HepG2 (cell line): ENCODE data around the gene BBS9. TPM values are rescaled to one million over a fixed set of nuclear protein-coding genes. Genes with fewer than 3 reads are reported as not detected.

Experiments
- ATAC-seq: fragments of 200-7000 bp; cut with Tn5 transposase; 3 replicates; pipeline ENCODE4 v1.9.1; 2020; ENCODE audit warnings: mild to moderate bottlenecking, moderate library complexity
- BruUV-seq: library from RNA; stranded (reverse); fragments of 400-500 nt; replicated peaks from 2 replicates; lab custom pipeline; 2021; lab: Mats Ljungman, UMichigan
- CTCF ChIA-PET: fragments of 300-600 bp; formaldehyde crosslinking; extraction: SDS; loops from one replicate; lab custom pipeline; 2021; ENCODE audit warnings: low total read pairs, inconsistent platforms, low intra/inter-chr PET ratio; lab: Yijun Ruan, JAX
- POLR2A ChIA-PET: fragments of 350-600 bp; sonication (Branson Sonifier 250); formaldehyde crosslinking; loops from one replicate; lab custom pipeline; 2020; ENCODE audit warnings: antibody characterized with exemption, inconsistent platforms; lab: Yijun Ruan, JAX
- DNase-seq: peaks from one replicate; pipeline ENCODE4 v3.0.0-alpha.2; 2015; ENCODE audit warnings: low spot score
- FAIRE-seq: peaks from 3 replicates; lab custom pipeline; 2011; peaks lifted over from hg19 to GRCh38; lab: Jason Lieb, UNC
- H2AFZ ChIP-seq: one replicate; pipeline ENCODE4 v1.6.1; 2011; ENCODE audit warnings: low read length, inconsistent platforms
- H3K27ac ChIP-seq: fragments of 300-600 bp; 3 replicates; pipeline ENCODE4 v1.8.0; 2011; ENCODE audit warnings: mixed run types, mild to moderate bottlenecking, mixed read lengths, low read length, inconsistent platforms; ENCODE audit not compliant: insufficient read depth; ENCODE audit errors: extremely low read length
- H3K27me3 ChIP-seq, 2 experiments: fragments of 200-600 bp in 1 of 2; 2 replicates in 1 of 2; 3 replicates in 1 of 2; pipeline versions ENCODE4 v1.6.0 to v1.8.0; 2011; ENCODE audit warnings: low read length in 2 of 2, mild to moderate bottlenecking in 2 of 2, moderate library complexity in 2 of 2, inconsistent platforms in 1 of 2; ENCODE audit not compliant: insufficient read depth in 2 of 2, control insufficient read depth in 1 of 2
- H3K36me3 ChIP-seq, 2 experiments: fragments of 200-600 bp in 1 of 2; replicated peaks in 1 of 2; 2 replicates in 1 of 2; 3 replicates in 1 of 2; pipeline versions ENCODE4 v1.5.1 to v1.8.0; 2011; ENCODE audit warnings: low read length in 2 of 2, inconsistent platforms in 1 of 2; ENCODE audit not compliant: insufficient read depth in 2 of 2, control insufficient read depth in 1 of 2
- H3K4me1 ChIP-seq: 2 replicates; pipeline ENCODE4 v1.5.1; 2012; ENCODE audit warnings: low read length, inconsistent platforms; ENCODE audit not compliant: insufficient read depth
- H3K4me2 ChIP-seq: 2 replicates; pipeline ENCODE4 v1.6.0; 2011; ENCODE audit warnings: low read depth, low read length, inconsistent platforms
- H3K4me3 ChIP-seq, 3 experiments: fragments of 200-600 bp in 1 of 3; sonication (generic), shearing (Covaris generic) in 1 of 3; replicated peaks in 1 of 3; 2 replicates each; pipeline ENCODE4 v1.5.1; 2011 to 2016; ENCODE audit warnings: low read length in 3 of 3, inconsistent platforms in 2 of 3, low read depth in 2 of 3, mild to moderate bottlenecking in 2 of 3, control low read depth in 1 of 3, mixed read lengths in 1 of 3; ENCODE audit not compliant: insufficient read depth in 1 of 3
- H3K79me2 ChIP-seq: one replicate; pipeline ENCODE4 v1.6.1; 2011; ENCODE audit warnings: low read length, inconsistent platforms; ENCODE audit not compliant: insufficient read depth
- H3K9ac ChIP-seq: 2 replicates; pipeline ENCODE4 v1.6.0; 2011; ENCODE audit warnings: mild to moderate bottlenecking, low read depth, low read length, inconsistent platforms; ENCODE audit not compliant: insufficient read depth
- H3K9me3 ChIP-seq: 2 replicates; pipeline ENCODE4 v1.5.1; 2012; ENCODE audit warnings: mild to moderate bottlenecking, low read length
- H4K20me1 ChIP-seq: 2 replicates; pipeline ENCODE4 v1.6.0; 2011; ENCODE audit warnings: inconsistent platforms, mild to moderate bottlenecking, low read length, moderate library complexity; ENCODE audit not compliant: insufficient read depth
- ARNTL ChIP-seq: sonication (generic); formaldehyde crosslinking; IDR thresholded peaks from 2 replicates; pipeline ENCODE4 v1.4.0; 2020; ENCODE audit warnings: mild to moderate bottlenecking, missing genetic modification reagents
- CBX1 ChIP-seq: IDR thresholded peaks from one replicate; pipeline ENCODE4 v1.6.1; 2016; ENCODE audit warnings: antibody characterized with exemption, low read depth
- E2F2 ChIP-seq: sonication (generic); formaldehyde crosslinking; IDR thresholded peaks from 2 replicates; pipeline ENCODE4 v1.4.0; 2020; ENCODE audit warnings: missing genetic modification reagents, borderline replicate concordance
- FUBP1 ChIP-seq: sonication (generic); formaldehyde crosslinking; IDR thresholded peaks from 2 replicates; pipeline ENCODE4 v1.5.1; 2020; ENCODE audit warnings: missing genetic modification reagents, mild to moderate bottlenecking, borderline replicate concordance
- KDM1A ChIP-seq: IDR thresholded peaks from 2 replicates; pipeline ENCODE4 v1.6.1; 2016; ENCODE audit warnings: missing compliant biosample characterization
- MAFG ChIP-seq: sonication (generic); formaldehyde crosslinking; IDR thresholded peaks from 2 replicates; pipeline ENCODE4 v1.5.1; 2020; ENCODE audit warnings: mild to moderate bottlenecking, missing genetic modification reagents
- PCBP2 ChIP-seq: fragments of 200-400 bp; formaldehyde crosslinking; optimal IDR thresholded peaks from 2 replicates; pipeline ENCODE3; 2018; ENCODE audit warnings: low read length, low read depth; ENCODE audit not compliant: poor library complexity, severe bottlenecking
- SAP130 ChIP-seq: IDR thresholded peaks from 2 replicates; pipeline ENCODE4 v1.6.1; 2016; ENCODE audit warnings: low read depth
- SUZ12 ChIP-seq: fragments of 150-350 bp; IDR thresholded peaks from 2 replicates; pipeline ENCODE4 v1.6.1; 2014; ENCODE audit warnings: low read depth, low read length
- YEATS2 ChIP-seq: sonication (generic); formaldehyde crosslinking; IDR thresholded peaks from 2 replicates; pipeline ENCODE4 v1.4.0; 2020; ENCODE audit warnings: missing genetic modification reagents, borderline replicate concordance
- ZBTB34 ChIP-seq: sonication (generic); formaldehyde crosslinking; IDR thresholded peaks from 2 replicates; pipeline ENCODE4 v1.8.0; 2022; ENCODE audit warnings: mild to moderate bottlenecking, missing genetic modification reagents
- ZEB1 ChIP-seq: IDR thresholded peaks from 2 replicates; pipeline ENCODE4 v1.6.1; 2012; ENCODE audit warnings: mild to moderate bottlenecking, low read depth, inconsistent platforms; ENCODE audit not compliant: insufficient replicate concordance
- ZFYVE20 ChIP-seq: sonication (generic); formaldehyde crosslinking; IDR thresholded peaks from 2 replicates; pipeline ENCODE4 v1.8.0; 2023; ENCODE audit warnings: low read depth, mild to moderate bottlenecking, moderate library complexity, missing genetic modification reagents, borderline replicate concordance
- WGBS: methylation state at CpG from one replicate; pipeline ENCODE4 v1.1.6; 2017; ENCODE audit warnings: low lambda C conversion rate; 5-methylcytosine and 5-hydroxymethylcytosine counted together
- in situ Hi-C: cut with HindIII; loops from 2 replicates; pipeline ENCODE4 v1.10.0; 2017; ENCODE audit warnings: low pct_unique_long_range_greater_than_20kb; ENCODE audit not compliant: extremely low pct_ligation_motif_present
- intact Hi-C: fragments of 100-400 bp; cut with micrococcal nuclease; formaldehyde crosslinking; loops from one replicate; pipeline ENCODE4 v1.10.0; 2022; ENCODE audit not compliant: unreplicated experiment
- polyA plus RNA-seq, 8 experiments: library from polyadenylated mRNA; depleted of rRNA in 3 of 8; stranded (reverse) in 7 of 8; unstranded in 1 of 8; fragments of >200 nt; fragmentation: Illumina TruSeq in 4 of 8; extraction: Trizol in 4 of 8; gene quantifications; 2 replicates each; pipeline versions ENCODE4 v1.2.1 to v1.2.3, GENCODE V29; 2011 to 2016; ENCODE audit warnings: low read depth in 4 of 8, missing spikeins in 1 of 8, mixed read lengths in 1 of 8; ENCODE audit not compliant: insufficient read depth in 1 of 8
- total RNA-seq, 5 experiments: library from RNA; depleted of rRNA; stranded (reverse); fragments of >200 nt; fragmentation: Illumina TruSeq; extraction: Trizol; gene quantifications; 2 replicates each; pipeline ENCODE4 v1.2.3, GENCODE V29; 2016; ENCODE audit warnings: low read depth in 1 of 5
- TF ChIP-seq, protein P1 (sequence below): sonication (generic); formaldehyde crosslinking; IDR thresholded peaks from 2 replicates; pipeline ENCODE4 v1.4.0; 2020; ENCODE audit warnings: mild to moderate bottlenecking, missing genetic modification reagents, borderline replicate concordance

Gene BBS9
- total and polyA plus RNA-seq, 2 of the 13 experiments (the other 11 are each of a cell fraction or from before 2014, with no cell fraction given): 5.1 to 7.8 TPM

DNA sequence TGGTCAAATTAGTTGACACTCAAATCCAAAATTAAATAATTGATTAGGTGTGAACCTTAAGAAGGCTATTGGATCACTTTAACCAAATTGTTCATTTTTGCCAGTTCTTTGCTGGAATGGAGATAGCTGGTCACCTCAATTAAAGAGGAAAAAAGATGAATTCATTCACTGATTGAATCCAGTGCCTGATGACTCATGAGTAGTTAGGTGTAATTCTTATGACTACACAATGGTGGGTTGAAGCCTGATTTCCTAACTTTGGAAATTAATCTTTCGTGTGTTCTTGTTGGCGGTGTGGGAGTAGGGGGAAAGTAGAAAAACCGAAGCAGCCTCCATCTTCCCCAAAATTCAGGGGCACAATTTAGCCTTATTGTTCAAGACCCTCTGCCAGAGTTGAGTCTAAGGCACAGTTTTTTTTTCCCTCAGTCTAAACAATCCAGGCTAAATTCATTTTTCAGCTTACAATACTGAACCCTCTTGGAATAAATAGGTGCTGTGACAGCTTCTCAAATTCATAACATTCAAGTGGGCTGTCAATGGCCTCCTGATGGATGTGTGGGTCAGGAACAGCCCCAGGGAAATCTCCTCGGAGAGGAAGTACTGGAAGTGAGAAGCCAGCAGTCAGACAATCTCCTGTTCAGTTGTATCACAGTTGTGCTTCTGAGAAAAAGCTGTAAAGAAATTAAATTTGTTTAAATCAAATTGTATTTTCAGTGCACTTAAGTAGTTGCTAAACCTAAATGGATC lies 356.6 kb downstream of the BBS9 start (continued):
- no peak for TF ChIP-seq FUBP1 (CRISPR knock-in tag)
- TF ChIP-seq, protein P1, sequence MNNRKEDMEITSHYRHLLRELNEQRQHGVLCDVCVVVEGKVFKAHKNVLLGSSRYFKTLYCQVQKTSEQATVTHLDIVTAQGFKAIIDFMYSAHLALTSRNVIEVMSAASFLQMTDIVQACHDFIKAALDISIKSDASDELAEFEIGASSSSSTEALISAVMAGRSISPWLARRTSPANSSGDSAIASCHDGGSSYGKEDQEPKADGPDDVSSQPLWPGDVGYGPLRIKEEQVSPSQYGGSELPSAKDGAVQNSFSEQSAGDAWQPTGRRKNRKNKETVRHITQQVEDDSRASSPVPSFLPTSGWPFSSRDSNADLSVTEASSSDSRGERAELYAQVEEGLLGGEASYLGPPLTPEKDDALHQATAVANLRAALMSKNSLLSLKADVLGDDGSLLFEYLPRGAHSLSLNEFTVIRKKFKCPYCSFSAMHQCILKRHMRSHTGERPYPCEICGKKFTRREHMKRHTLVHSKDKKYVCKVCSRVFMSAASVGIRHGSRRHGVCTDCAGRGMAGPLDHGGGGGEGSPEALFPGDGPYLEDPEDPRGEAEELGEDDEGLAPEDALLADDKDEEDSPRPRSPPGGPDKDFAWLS (CRISPR knock-in tag): no peak

DNA sequence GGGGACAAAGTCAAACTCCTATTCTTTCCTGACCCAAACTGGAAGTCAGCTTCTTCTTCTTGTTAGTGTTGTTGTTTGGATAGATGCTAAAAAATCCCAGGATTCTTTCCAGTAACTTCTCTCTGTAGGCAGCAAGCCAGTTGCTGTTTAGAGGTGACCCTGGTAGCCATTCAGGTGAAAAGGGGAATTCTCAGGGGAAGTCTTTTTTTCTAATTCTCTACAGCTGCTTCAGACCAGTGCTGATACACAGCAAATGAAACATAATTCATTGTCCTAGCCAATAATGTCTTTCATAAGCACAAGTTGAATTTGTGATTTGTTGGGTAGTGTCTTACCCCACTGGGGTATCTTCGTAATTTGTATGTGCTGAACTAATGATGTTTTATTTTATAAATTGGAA lies 357.3 kb downstream of the BBS9 start:
- no peak overlapping the region for H3K4me2 ChIP-seq
- H3K4me3 ChIP-seq: no peak overlapping the region
- no peaks in the 10 kb centered on the region for H3K4me1 ChIP-seq
- H3K9ac ChIP-seq: no peak overlapping the region
- FAIRE-seq: no peak
- no TSS peak for BruUV-seq
- no peak for TF ChIP-seq CBX1
- no peak for TF ChIP-seq E2F2 (CRISPR knock-in tag)
- no peak for TF ChIP-seq SUZ12
- TF ChIP-seq ZFYVE20: no peak
- TF ChIP-seq MAFG: no peak
- no peak for TF ChIP-seq KDM1A (CRISPR knock-in tag)
- TF ChIP-seq ZEB1: no peak
- TF ChIP-seq ARNTL: no peak
- TF ChIP-seq PCBP2: no peak
- no peak for TF ChIP-seq YEATS2 (CRISPR knock-in tag)
- no peak for TF ChIP-seq SAP130 (CRISPR knock-in tag)
- TF ChIP-seq ZBTB34: no peak
- no peaks in the 10 kb centered on the region for H4K20me1 ChIP-seq
- no peaks in the 10 kb centered on the region for H3K36me3 ChIP-seq
- 44% methylated on average over 1 of the region's 1 CpG for WGBS
- in situ Hi-C loops (no loop called here), intact Hi-C loops (no loop called here)
- no peak overlapping the region for H2AFZ ChIP-seq
- CTCF ChIA-PET: no interaction called here
- POLR2A ChIA-PET: no interaction called here
- no peaks in the 10 kb centered on the region for H3K27me3 ChIP-seq
- no peak for DNase-seq
- H3K27ac ChIP-seq: no peak overlapping the region
- no peaks in the 10 kb centered on the region for H3K79me2 ChIP-seq
- H3K9me3 ChIP-seq: no peaks in the 10 kb centered on the region
- no peak for ATAC-seq
